Right renal cortex interstitium (tissue), 3 donors: Measurements from ENCODE around the gene IRX4. TPM values are rescaled to one million over a fixed set of nuclear protein-coding genes. Genes with fewer than 3 reads are reported as not detected.

ENCODE experiments used
- DNase-seq, 3 donors: peaks; one replicate each; pipeline ENCODE4 v3.0.0-alpha.2; 2013; ENCODE audit warnings: low read depth in 3 of 3, low spot score in 2 of 3
- polyA plus RNA-seq, 3 donors: library from polyadenylated mRNA; unstranded; fragments of 120-200 nt; gene quantifications; one replicate each; pipeline ENCODE4 v1.2.1, GENCODE V29; 2013; ENCODE audit not compliant: insufficient read length in 3 of 3

Gene IRX4
- polyA plus RNA-seq, 3 donors, result 0.24 to 0.61 (median 0.29) TPM

- no peak for DNase-seq
These were observed 11.0 kb upstream of the IRX4 start for GRCh38 chr5:1893754-1894153.

- DNase-seq, result no peak
These were observed 10.1 kb upstream of the IRX4 start for GRCh38 chr5:1892685-1893445.

- DNase-seq, result no peak
These were observed 9.5 kb upstream of the IRX4 start for GRCh38 chr5:1892211-1892610.

- DNase-seq, result no peak
These were observed 8.7 kb upstream of the IRX4 start for GRCh38 chr5:1891391-1891790.

- DNase-seq, result no peak
These were observed 7.6 kb upstream of the IRX4 start for GRCh38 chr5:1890296-1890695.

GRCh38 chr5:1889321-1890065 is 6.8 kb upstream of the IRX4 start:
- no peak for DNase-seq

GRCh38 chr5:1888541-1889251 is 6.0 kb upstream of the IRX4 start:
- DNase-seq, result no peak

GRCh38 chr5:1887588-1888360 is 5.0 kb upstream of the IRX4 start:
- DNase-seq, result no peak

GRCh38 chr5:1886846-1887587 is 4.3 kb upstream of the IRX4 start:
- DNase-seq, result no peak

- DNase-seq, result no peak
These were observed 3.4 kb upstream of the IRX4 start for GRCh38 chr5:1885868-1886845.

- no peak for DNase-seq
These were observed 2.7 kb upstream of the IRX4 start for GRCh38 chr5:1885404-1885755.

GRCh38 chr5:1884678-1885403 is 2.1 kb upstream of the IRX4 start:
- no peak for DNase-seq

GRCh38 chr5:1883925-1884677 is 1.4 kb upstream of the IRX4 start:
- no peak for DNase-seq

GRCh38 chr5:1883120-1883924 is 597 bp upstream of the IRX4 start:
- no peak for DNase-seq

- no peak for DNase-seq
These were observed 891 bp downstream of the IRX4 start for GRCh38 chr5:1881731-1882336.

GRCh38 chr5:1881098-1881572 is 1.6 kb downstream of the IRX4 start:
- no peak for DNase-seq
